Ureter (tissue), 1 donor: ENCODE measurements around the gene DMXL1. TPM values are rescaled to one million over a fixed set of nuclear protein-coding genes. Genes with fewer than 3 reads are reported as not detected.
"Not testable (repeated sequence)": the region's sequence is repeated elsewhere in the genome, so short reads cannot be mapped to it uniquely, and the experiment has no call there.

Source experiments
- DNase-seq: peaks from one replicate; pipeline ENCODE4 v3.0.0-alpha.2; 2020; ENCODE audit warnings: low spot score
- total RNA-seq: library from RNA; stranded (reverse); gene quantifications from one replicate; pipeline ENCODE4 v1.2.4, GENCODE V29; 2023
- donor health status: DM: yes; HTN: yes; CAD: no.

The DMXL1 gene
- total RNA-seq, 1 donor from 2014 or later: 62.9 TPM

- no peak for DNase-seq
These were observed 58.9 kb downstream of the DMXL1 start for GRCh38 chr5:119129770-119130169.

DNA sequence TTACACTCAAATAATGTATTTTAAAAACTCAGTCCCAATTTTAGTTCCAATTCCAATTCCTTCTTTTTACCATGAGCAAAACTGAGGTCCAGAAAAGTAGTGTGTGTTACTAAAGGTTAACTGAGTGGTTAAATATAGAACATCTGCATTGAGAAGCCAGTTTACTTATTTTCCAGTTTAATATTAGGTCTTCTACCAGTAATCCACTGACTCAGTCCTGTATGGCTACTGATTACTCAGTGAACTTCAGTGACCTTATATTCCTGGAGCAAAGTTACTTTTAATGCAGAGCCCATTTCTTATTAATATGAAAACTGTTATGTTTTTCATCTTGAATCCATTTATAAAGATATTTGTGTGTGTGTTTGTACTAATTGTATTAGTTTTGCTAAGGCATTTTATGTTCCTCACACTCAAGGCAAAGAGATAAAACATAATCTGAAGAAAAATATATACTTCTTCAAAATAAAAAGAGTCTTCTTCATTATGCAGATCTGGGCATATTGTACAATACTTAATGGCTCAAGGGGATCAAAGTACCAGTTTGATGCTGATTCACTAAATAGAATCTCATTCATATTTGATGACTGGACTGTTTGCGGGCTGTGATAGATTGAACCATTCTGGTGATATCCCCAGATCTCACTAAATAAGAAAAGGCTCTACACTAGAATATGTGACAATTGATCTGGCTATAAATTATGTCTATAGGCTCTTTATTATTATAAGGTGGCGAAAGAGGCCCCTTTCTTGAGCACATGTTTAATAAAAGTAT lies 60.8 kb downstream of the DMXL1 start:
- DNase-seq: no peak

- DNase-seq: not testable (repeated sequence)
These were observed 64.9 kb downstream of the DMXL1 start for GRCh38 chr5:119135743-119136142.

DNA sequence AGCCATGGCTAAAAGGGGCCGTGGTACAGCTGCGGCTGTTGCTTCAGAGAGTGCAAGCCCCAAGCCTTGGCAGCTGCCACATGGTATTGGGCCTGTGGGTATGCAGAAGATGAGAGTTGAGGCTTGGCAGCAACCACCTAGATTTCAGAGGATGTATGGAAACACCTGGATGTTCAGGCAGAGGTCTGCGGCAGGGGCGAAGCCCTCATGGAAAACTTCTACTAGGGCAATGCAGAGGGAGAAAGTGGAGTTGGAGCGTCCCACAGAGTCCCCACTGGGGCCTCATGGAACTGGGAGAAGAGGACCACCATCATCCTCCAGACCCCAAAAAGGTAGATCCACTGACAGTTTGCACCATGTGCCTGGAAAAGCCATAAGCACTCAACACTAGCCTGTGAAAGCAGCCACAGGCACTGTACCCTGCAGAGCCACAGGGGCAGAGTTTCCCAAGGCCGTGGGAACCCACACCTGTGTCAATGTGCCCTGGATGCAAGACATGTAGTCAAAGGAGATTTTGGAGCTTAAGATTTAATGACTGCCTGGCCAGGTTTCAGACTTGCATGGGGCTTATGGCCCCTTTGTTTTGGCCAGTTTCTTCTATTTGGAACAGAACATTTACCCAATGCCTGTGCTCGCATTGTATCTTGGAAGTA lies 65.9 kb downstream of the DMXL1 start:
- DNase-seq: no peak

DNA sequence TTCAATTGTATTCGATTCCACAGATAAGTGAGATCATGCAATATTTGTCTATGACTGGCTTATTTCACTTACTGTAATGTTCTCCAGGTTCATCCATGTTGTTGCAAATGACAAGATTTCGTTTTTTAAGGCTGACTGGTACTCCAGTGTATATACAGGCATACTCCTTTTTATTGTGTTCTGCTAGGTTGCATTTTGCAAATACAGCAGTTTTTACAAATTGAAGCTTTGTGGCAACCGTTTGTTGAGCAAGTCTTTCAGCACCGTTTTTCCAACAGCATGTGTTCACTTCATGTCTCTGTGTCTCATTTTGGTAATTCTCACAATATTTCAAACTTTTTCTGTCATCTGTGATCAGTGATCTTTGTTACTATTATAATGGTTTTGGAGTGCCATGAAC lies 82.7 kb downstream of the DMXL1 start:
- no peak for DNase-seq

DNA sequence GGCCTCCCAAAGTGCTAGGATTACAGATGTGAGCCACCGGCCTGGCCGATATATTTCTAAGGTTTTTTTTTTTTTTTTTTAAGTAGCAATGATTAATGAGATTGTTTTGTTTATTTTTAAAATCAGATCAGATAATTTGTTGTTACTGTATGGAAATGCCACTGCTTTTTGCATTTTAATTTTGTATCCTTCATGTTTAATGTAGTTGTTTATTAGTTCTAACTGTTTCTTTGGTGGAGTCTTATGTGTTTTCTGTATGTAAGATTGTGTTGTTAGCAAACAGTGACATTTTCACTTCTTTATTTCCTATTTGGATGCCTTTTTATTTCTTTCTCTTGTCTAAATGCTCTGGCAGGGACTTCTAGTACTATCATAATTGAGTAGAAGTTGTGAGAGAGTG lies 87.3 kb downstream of the DMXL1 start:
- no peak for DNase-seq

GRCh38 chr5:119161430-119161829 lies 90.5 kb downstream of the DMXL1 start:
- no peak for DNase-seq

GRCh38 chr5:119166026-119166425 lies 95.1 kb downstream of the DMXL1 start:
- no peak for DNase-seq

DNA sequence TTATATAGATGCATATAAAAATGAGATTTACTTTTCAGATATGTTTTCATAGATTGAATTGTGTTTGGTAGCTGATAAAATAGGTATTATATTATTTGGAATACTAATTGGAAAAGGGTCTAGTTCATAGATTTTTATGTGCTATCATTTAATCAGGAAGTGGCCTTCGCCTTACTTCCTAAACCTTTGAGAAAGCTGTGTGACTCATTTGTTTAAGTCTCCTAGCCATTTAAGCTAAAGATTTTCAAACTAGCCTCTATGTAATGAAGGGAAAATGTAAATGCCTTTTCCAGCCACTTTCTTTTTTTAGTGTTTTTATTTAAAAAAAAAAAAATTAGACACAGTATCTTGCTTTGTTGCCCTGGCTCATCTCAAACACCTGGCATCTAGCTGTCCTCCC lies 97.5 kb downstream of the DMXL1 start:
- no peak for DNase-seq

GRCh38 chr5:119171686-119172085 lies 100.8 kb downstream of the DMXL1 start:
- no peak for DNase-seq

- DNase-seq: no peak
These were observed 103.8 kb downstream of the DMXL1 start for GRCh38 chr5:119174578-119175163.

DNA sequence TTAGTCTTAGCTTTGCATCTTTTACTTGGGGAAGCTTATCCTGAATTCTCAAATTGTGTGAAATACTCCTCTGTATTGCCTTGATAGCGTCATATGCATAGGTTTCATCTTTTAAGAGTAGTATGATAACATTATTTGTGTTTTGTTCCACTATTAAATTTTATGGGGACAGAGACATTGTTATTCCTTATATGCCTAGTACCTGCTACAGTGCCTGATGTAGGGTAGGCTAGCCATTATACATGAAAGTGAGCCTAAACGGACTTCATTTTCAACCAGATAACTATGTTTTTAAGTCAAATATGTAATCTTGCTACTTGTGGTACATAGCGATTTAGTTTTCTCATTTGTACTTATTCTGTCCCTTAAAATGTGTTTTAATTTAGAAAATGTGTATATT lies 105.9 kb downstream of the DMXL1 start:
- no peak for DNase-seq

DNA sequence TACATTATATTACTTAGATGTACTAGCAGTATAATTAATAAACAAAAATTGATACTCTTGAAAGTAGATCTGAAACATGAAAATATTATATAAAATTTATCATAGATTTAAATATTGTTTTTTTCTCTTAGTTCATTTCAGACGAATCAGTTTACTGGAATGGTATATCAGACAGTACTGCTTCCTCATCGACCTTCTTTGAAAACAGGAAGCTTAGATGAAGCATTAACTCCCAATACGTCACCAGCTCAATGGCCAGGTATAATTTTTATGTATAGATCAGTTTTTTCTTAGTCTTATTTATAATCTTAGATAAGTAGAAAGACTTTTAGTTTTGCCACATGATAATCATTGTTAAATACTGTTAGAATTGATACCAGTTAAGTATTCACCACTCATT lies 106.3 kb downstream of the DMXL1 start:
- DNase-seq: no peak

DNA sequence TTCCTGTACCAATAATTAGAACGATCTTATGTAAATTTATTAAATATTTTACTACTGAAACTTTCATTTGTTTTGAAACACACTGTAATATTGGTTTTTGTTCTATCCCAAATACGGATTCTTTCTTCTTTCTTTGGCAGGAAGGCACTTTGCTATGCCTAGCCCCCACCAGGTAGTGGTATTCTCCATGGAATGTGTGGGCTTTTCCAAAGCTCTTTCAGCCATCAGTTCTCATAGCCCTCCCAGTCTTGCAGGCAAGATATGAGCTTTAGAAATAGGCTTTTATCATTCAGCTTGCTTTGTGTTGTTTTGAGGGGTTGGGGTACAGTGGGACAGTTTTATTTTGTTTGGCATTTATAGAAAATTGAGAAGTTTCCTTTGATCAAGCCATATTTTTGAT lies 107.5 kb downstream of the DMXL1 start:
- no peak for DNase-seq

- DNase-seq: no peak
These were observed 109.2 kb downstream of the DMXL1 start for GRCh38 chr5:119179857-119180641.

DNA sequence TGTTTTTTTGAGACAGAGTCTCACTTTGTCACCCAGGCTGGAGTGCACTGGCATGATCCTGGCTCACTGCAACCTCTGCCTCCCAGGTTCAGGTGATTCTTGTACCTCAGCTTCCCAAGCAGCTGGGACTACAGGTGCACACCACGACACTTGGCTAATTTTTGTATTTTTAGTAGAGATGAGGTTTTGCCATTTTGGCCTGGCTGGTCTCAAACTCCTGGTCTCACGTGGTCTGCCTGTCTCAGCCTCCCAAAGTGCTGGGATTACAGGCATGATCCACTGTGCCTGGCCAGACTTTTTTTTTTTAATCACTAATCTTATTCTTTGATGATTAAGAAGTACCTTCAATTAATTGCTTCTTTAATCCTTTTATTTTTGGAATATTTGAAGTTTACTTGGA lies 114.6 kb downstream of the DMXL1 start:
- not testable (repeated sequence) for DNase-seq

DNA sequence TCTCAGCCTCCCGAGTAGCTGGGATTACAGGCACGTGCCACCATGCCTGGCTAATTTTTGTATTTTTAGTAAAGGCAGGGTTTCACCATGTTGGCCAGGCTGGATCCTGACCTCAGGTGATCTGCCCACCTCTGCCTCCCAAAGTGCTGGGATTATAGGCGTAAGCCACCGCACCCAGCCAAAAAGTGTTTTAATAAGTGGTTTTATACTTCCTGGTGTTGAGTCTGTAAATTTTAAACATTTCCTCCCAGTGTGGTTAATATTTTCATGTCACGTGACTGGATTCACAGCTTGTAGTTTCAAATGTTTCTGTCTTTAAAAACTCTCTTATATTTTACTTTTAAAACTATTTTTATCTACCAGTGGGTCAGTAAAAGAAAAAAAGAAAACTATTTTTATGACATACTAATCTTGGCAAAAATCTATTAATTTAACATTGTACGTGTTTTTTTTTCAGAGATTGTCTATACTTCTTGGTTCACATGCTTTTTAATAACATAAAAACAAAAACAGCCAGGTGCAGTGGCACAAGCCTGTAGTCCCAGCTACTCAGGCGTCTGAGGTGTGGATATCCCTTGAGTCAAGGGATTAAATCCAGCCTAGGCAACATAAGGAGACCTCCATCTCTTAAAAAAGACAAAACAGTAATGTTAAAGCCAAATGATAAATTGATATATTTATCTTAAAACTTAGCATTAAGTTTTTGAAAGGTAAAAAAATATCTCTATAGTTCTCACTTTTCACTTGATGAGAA lies 117.1 kb downstream of the DMXL1 start:
- no peak for DNase-seq

- DNase-seq: no peak
These were observed 119.7 kb downstream of the DMXL1 start for GRCh38 chr5:119190470-119191095.

DNA sequence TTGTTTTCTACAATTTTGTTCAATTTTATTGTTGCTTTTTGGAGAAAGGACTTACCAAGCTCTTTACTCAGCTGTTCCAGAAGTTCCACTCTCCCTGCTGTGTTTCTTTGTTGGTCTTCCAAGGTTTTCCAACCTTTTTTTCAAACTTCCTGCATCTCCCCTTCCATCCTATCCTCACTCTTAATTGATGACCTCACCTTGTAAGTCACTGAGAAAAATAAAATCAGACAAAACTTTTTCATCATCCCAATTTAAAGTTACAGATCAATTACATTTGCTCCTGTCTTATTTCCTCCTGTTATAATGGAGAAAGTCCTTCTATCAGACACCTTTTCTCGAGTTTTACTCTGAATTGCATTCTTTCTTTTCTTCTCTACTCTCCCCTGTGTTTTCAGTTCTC lies 121.1 kb downstream of the DMXL1 start:
- DNase-seq: no peak

- DNase-seq: no peak
These were observed 129.9 kb downstream of the DMXL1 start for GRCh38 chr5:119200795-119201194.

DNA sequence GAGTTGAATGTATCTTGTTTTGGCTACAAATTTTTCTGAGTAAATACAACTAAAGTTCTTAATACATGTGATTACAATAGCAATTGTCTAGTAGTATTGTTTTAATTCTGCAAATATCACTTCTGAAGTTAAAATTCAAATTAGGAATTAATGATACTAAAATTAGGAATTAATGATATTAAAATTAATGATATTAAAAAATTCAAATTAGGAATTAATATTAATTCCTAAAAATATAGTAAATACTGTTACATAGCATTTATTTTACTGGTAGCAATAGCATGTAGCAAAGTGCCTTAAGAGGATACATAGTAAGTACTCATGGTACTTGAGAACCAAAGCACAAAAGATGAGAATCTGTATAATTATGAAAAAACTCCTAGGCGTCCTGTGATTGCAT lies 136.2 kb downstream of the DMXL1 start:
- DNase-seq: no peak
